ENCODE results near the gene MDGA2. TPM values are rescaled to one million over a fixed set of nuclear protein-coding genes. Genes with fewer than 3 reads are reported as not detected.

The MDGA2 gene
- total RNA-seq, 2 donors from 2014 or later: not detected

GRCh38 chr14:47511829-47512228, 163.6 kb downstream of the MDGA2 start:
- ATAC-seq (no peak), DNase-seq (no peak)
- intact Hi-C loops (cut with DNase I): no loop called here
- no peaks in the 10 kb centered on the region for H3K9me3 ChIP-seq
- TF ChIP-seq CTCF (IDR thresholded peaks at IDR 0.05): no peak
- no peak for TF ChIP-seq POLR2A (IDR thresholded peaks at IDR 0.05)
- no peaks in the 10 kb centered on the region for H3K36me3 ChIP-seq (replicated peaks in 1 of 2; ENCODE audit: insufficient read depth in 1 of 2, low read depth in 2 of 2)
- no peak overlapping the region for H3K27ac ChIP-seq
- 60 to 64% methylated on average over 2 of the region's 2 CpGs for WGBS, 2 donors
- H3K4me3 ChIP-seq: no peak overlapping the region
- no peaks in the 10 kb centered on the region for H3K4me1 ChIP-seq
- H3K27me3 ChIP-seq: no peaks in the 10 kb centered on the region

DNA sequence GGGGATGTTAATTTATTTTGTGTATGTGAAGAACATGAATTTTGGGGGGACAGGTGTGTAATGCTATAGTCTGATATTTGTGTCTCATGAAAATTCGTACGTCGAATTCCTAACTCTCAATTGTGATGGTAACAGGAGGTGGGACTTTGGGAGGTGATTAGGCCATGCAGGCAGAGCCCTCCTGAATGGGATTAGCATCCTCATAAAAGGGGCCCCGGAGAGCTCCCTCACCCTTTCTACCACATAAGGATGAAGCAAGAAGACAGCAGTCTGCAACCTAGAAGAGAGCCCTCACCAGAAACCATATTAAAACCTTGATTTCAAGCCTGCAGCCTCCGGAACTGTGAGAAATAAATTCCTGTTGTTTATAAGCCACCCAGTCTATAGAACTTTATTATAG, 165.4 kb downstream of the MDGA2 start:
- 50 to 63% methylated on average over 5 of the region's 5 CpGs for WGBS, 2 donors
- DNase-seq: no peak
- no peaks in the 10 kb centered on the region for H3K4me1 ChIP-seq
- intact Hi-C loops (cut with DNase I): no loop called here
- H3K4me3 ChIP-seq: no peak overlapping the region
- H3K27me3 ChIP-seq: no peaks in the 10 kb centered on the region
- no peak for TF ChIP-seq POLR2A (IDR thresholded peaks at IDR 0.05)
- TF ChIP-seq CTCF (IDR thresholded peaks at IDR 0.05): no peak
- no peak overlapping the region for H3K27ac ChIP-seq
- ATAC-seq: no peak
- H3K36me3 ChIP-seq (replicated peaks in 1 of 2; ENCODE audit: insufficient read depth in 1 of 2, low read depth in 2 of 2): no peaks in the 10 kb centered on the region
- no peaks in the 10 kb centered on the region for H3K9me3 ChIP-seq

DNA sequence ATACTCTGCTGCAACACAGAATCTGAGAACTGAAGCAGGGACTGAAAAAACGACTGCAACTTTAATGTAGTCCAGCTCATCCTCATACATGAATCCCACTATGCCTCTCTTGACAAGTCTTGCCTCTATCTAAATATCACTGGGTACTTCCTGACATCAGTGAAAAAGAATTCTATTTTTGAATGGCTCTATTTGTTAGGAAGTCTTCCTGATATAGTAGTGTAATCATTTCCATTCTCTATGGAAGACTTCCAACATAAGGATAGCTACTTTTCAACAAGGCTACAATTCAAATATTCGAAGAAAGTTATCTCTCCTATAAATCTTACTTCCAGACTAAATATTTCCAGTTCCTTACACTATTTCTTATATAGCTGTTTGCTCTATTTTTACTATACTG, 167.5 kb downstream of the MDGA2 start:
- H3K9me3 ChIP-seq: no peaks in the 10 kb centered on the region
- H3K36me3 ChIP-seq (replicated peaks in 1 of 2; ENCODE audit: insufficient read depth in 1 of 2, low read depth in 2 of 2): no peaks in the 10 kb centered on the region
- TF ChIP-seq POLR2A (IDR thresholded peaks at IDR 0.05) (no peak), CTCF (IDR thresholded peaks at IDR 0.05) (no peak)
- intact Hi-C loops (cut with DNase I): no loop called here
- H3K4me1 ChIP-seq: no peaks in the 10 kb centered on the region
- no peak for DNase-seq
- no peak for ATAC-seq
- no peak overlapping the region for H3K4me3 ChIP-seq
- H3K27me3 ChIP-seq: no peaks in the 10 kb centered on the region
- H3K27ac ChIP-seq: no peak overlapping the region
- 28 to 46% methylated on average over 2 of the region's 2 CpGs for WGBS, 2 donors

- TF ChIP-seq CTCF (IDR thresholded peaks at IDR 0.05) (no peak), POLR2A (IDR thresholded peaks at IDR 0.05) (no peak)
These were observed 175.0 kb downstream of the MDGA2 start for GRCh38 chr14:47500369-47500768.

GRCh38 chr14:47490766-47491165, 184.6 kb downstream of the MDGA2 start:
- ATAC-seq: no peak
- Histone ChIP-seq H3K36me3 (replicated peaks in 1 of 2; ENCODE audit: insufficient read depth in 1 of 2, low read depth in 2 of 2) (no peaks in the 10 kb centered on the region), H3K9me3 (no peaks in the 10 kb centered on the region), H3K27me3 (no peaks in the 10 kb centered on the region), H3K4me3 (no peak overlapping the region), H3K4me1 (no peaks in the 10 kb centered on the region), H3K27ac (no peak overlapping the region)
- WGBS, 2 donors: 46 to 57% methylated on average over 4 of the region's 4 CpGs
- intact Hi-C loops (cut with DNase I): no loop called here
- no peak for DNase-seq
- TF ChIP-seq POLR2A (IDR thresholded peaks at IDR 0.05) (no peak), CTCF (IDR thresholded peaks at IDR 0.05) (no peak)

More at GRCh38 chr14:47500369-47500768, 175.0 kb downstream of the MDGA2 start:
- Histone ChIP-seq H3K4me1 (no peaks in the 10 kb centered on the region), H3K27ac (no peak overlapping the region), H3K27me3 (no peaks in the 10 kb centered on the region), H3K4me3 (no peak overlapping the region), H3K36me3 (replicated peaks in 1 of 2; ENCODE audit: insufficient read depth in 1 of 2, low read depth in 2 of 2) (no peaks in the 10 kb centered on the region), H3K9me3 (no peaks in the 10 kb centered on the region)
- WGBS, 2 donors: 72 to 75% methylated on average over 1 of the region's 1 CpG
- intact Hi-C loops (cut with DNase I): no loop called here
- no peak for DNase-seq
- ATAC-seq: no peak
